ENCODE data around the gene SLC26A1. TPM values are rescaled to one million over a fixed set of nuclear protein-coding genes. Genes with fewer than 3 reads are reported as not detected.

The SLC26A1 gene
- total RNA-seq, 1 donor from 2014 or later = 0.75 TPM

DNA sequence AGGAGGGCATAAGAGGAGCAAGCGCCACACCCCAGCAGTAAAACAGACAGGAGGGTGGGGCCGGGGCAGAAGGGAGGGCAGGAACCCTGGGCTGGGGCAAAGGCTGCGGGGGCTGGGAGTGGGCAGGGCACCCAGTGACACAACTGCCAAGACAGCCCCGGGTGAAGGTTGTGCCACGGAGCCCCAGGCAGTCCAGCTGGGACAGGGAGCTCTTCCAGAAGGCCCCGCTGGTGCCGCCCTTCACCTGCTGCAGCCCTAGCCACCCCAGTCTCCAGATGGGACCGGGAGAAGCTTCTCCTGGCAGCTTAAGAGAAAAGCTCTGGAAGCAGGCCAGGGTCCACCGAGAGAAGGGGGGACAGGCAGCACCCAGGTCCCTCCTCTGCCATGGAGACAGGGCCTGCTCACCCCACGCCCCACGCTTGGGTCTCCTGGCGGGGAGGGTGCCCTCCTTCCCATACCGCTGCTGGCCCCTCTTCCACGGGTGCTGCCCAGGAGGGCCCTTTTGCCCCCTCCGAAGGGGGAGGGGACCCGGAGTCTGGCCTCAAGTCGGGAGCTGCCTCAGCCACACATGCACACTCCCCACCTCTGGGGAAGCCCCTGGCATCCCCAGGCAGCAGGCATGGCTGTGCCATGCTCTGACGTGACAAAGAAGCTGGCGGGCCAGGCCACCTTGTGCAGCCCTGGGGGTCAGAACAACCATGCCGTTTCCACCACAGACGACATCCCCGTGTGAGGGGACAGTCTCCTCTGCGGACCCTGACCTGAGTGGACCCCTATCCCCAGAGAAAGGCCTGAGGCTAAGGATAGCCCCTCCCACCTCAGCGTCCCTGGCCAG, 21.3 kb downstream of the SLC26A1 start:
- no peak overlapping the region for H3K27ac Mint-ChIP-seq (ENCODE audit: unreplicated experiment)
- TF ChIP-seq, protein P1, sequence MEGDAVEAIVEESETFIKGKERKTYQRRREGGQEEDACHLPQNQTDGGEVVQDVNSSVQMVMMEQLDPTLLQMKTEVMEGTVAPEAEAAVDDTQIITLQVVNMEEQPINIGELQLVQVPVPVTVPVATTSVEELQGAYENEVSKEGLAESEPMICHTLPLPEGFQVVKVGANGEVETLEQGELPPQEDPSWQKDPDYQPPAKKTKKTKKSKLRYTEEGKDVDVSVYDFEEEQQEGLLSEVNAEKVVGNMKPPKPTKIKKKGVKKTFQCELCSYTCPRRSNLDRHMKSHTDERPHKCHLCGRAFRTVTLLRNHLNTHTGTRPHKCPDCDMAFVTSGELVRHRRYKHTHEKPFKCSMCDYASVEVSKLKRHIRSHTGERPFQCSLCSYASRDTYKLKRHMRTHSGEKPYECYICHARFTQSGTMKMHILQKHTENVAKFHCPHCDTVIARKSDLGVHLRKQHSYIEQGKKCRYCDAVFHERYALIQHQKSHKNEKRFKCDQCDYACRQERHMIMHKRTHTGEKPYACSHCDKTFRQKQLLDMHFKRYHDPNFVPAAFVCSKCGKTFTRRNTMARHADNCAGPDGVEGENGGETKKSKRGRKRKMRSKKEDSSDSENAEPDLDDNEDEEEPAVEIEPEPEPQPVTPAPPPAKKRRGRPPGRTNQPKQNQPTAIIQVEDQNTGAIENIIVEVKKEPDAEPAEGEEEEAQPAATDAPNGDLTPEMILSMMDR (IDR thresholded peaks at IDR 0.05) = no peak
- DNase-seq (ENCODE audit: low spot score) = no peak
- H3K27me3 Mint-ChIP-seq (ENCODE audit: low read depth) = no peaks in the 10 kb centered on the region
- H3K36me3 Mint-ChIP-seq (ENCODE audit: low read depth) = no peaks in the 10 kb centered on the region
- H3K4me1 Mint-ChIP-seq (ENCODE audit: low read depth) = peaks cover 7% of the 10 kb centered on the region
- no peaks in the 10 kb centered on the region for H3K9me3 Mint-ChIP-seq (ENCODE audit: low read depth)
- H3K4me3 Mint-ChIP-seq (ENCODE audit: unreplicated experiment) = peak overlapping the region; percentile 59

DNA sequence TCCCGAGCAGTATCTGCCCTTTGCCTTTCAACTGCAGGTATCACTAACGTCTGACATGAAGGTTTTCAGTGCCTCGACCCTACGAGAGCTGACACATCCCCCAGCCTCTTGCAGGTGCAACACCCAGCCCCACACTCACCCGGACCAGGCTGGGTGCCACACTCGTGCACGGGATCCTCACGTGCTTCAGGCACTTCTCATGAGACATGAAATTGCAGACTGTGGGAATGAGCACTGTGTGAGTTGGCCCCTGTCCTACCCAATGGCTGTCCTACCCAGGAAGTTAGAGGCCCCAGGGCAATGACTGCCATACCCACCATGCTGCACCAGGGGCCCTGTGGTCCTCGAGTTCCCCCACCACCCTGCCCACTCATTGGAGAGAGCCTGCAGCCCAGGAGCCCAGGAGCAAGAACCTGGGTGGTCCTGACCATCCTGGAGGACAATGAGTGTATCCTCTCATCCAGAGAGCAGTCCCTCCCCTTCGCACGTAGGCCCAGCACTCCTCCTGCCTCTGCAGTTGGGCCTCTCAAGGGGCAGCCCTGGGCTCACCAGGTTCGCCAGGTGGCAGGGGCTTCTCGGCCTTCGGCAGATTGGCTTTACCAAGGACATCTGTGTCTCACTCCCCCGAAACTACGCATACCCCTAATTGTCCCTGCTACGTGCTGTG, 22.2 kb downstream of the SLC26A1 start:
- Mint-ChIP-seq H3K27me3 (ENCODE audit: low read depth) (no peaks in the 10 kb centered on the region), H3K36me3 (ENCODE audit: low read depth) (peaks cover under 1% of the 10 kb centered on the region)
- no peak for DNase-seq (ENCODE audit: low spot score)

DNA sequence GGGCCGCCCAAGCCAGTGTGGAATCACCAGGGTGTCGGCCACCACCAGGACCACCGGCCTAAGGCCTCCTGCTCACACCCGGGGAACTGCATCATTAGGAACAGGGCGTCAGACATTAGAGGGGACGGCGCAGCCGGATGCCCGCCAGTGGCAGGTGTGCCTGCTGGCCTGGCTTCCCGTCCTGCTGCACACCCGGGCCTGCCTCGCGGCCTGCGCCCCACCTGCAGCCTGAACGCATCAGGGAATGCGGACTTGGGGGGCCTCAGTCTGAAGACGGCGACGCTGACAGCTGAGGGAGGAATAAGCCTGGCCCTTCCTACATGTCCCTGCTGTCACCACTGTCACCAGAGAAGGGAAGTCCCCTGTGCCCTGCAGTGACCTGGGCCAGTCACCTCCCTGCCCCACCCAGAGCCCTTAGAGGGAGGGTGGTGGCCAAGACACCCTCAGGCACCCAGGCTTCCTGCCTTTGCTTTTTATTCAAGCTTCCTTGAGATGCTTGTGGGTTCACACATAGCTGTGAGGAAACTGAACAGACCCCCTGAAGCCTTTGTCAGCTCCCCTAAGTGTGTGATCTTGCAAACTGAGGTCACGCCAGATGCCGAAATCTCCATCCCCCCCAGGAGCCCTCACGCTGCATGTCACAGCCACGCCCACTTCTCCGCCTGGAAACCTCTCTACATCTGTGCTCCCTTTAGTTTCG, 23.0 kb downstream of the SLC26A1 start:
- Mint-ChIP-seq H3K27me3 (ENCODE audit: low read depth) (no peaks in the 10 kb centered on the region), H3K4me3 (ENCODE audit: unreplicated experiment) (no peak overlapping the region), H3K36me3 (ENCODE audit: low read depth) (peaks cover 2% of the 10 kb centered on the region), H3K9me3 (ENCODE audit: low read depth) (no peaks in the 10 kb centered on the region), H3K27ac (ENCODE audit: unreplicated experiment) (no peak overlapping the region), H3K4me1 (ENCODE audit: low read depth) (peaks cover 7% of the 10 kb centered on the region)
- TF ChIP-seq, protein P1 (IDR thresholded peaks at IDR 0.05) = no peak
- no peak for DNase-seq (ENCODE audit: low spot score)

More for the DNA sequence above, 22.2 kb downstream of the SLC26A1 start:
- H3K27ac Mint-ChIP-seq (ENCODE audit: unreplicated experiment) = no peak overlapping the region
- H3K4me3 Mint-ChIP-seq (ENCODE audit: unreplicated experiment) = no peak overlapping the region
- H3K4me1 Mint-ChIP-seq (ENCODE audit: low read depth) = peaks cover 7% of the 10 kb centered on the region
- H3K9me3 Mint-ChIP-seq (ENCODE audit: low read depth) = no peaks in the 10 kb centered on the region
- TF ChIP-seq, protein P1 (IDR thresholded peaks at IDR 0.05) = no peak

DNA sequence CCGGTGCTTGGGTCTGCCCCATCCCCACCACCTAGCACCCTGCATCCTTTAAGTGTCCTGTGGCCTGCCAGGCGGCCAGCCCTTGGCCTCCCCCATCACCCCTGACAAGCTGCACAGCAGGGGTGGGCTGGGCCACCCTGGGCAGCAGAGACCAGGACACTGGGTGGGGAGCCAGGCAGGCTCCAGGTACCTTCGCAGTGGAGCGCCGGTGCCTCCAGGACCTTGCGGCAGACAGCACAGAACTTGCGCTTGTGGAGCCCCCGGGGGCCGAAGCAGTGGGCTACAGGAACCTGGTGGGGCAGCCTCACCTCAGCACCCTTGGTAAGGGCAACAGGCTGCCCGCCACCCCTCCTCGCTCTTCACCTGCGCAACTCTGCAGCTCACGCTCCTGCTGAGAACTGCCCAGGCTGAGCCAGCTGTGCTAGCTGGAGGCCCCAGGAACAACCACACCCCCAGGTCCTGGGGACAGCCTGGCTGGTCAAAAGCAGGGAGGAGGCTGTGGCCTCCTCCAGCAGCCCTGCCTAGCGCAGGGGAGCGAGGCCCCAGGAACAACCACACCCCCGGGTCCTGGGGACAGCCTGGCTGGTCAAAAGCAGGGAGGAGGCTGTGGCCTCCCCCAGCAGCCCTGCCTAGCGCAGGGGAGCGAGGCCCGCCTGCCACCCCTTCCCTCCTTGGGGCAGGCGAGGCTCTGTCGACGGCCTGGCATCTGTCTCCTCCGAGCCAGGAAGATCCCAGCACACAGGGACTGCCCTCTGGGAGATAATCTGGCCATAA, 24.4 kb downstream of the SLC26A1 start:
- H3K4me1 Mint-ChIP-seq (ENCODE audit: low read depth) = peaks cover 7% of the 10 kb centered on the region
- peaks cover 2% of the 10 kb centered on the region for H3K36me3 Mint-ChIP-seq (ENCODE audit: low read depth)
- H3K27ac Mint-ChIP-seq (ENCODE audit: unreplicated experiment) = no peak overlapping the region
- no peaks in the 10 kb centered on the region for H3K27me3 Mint-ChIP-seq (ENCODE audit: low read depth)
- DNase-seq (ENCODE audit: low spot score) = no peak
- H3K4me3 Mint-ChIP-seq (ENCODE audit: unreplicated experiment) = no peak overlapping the region
- TF ChIP-seq, protein P1 (IDR thresholded peaks at IDR 0.05) = no peak
- no peaks in the 10 kb centered on the region for H3K9me3 Mint-ChIP-seq (ENCODE audit: low read depth)

Measured in chondrocyte (in vitro differentiated cells).